Measurements from ENCODE around the gene SLC7A4.

GRCh38 chr22:21073482-21073881 is 41.1 kb upstream of the SLC7A4 start:
- TF ChIP-seq, protein P1, sequence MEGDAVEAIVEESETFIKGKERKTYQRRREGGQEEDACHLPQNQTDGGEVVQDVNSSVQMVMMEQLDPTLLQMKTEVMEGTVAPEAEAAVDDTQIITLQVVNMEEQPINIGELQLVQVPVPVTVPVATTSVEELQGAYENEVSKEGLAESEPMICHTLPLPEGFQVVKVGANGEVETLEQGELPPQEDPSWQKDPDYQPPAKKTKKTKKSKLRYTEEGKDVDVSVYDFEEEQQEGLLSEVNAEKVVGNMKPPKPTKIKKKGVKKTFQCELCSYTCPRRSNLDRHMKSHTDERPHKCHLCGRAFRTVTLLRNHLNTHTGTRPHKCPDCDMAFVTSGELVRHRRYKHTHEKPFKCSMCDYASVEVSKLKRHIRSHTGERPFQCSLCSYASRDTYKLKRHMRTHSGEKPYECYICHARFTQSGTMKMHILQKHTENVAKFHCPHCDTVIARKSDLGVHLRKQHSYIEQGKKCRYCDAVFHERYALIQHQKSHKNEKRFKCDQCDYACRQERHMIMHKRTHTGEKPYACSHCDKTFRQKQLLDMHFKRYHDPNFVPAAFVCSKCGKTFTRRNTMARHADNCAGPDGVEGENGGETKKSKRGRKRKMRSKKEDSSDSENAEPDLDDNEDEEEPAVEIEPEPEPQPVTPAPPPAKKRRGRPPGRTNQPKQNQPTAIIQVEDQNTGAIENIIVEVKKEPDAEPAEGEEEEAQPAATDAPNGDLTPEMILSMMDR (IDR thresholded peaks at IDR 0.05 in 2 of 3, conservative IDR thresholded peaks at IDR 0.05 in 1 of 3; ENCODE audit: borderline replicate concordance in 1 of 3, insufficient read depth in 1 of 3, low read depth in 2 of 3, low read length in 2 of 3) = no peak
- TF ChIP-seq EZH2phosphoT487 (IDR thresholded peaks at IDR 0.05; ENCODE audit: borderline replicate concordance) = no peak
- TF ChIP-seq ZFX (IDR thresholded peaks at IDR 0.05) = no peak
- no peak for TF ChIP-seq SP1 (IDR thresholded peaks at IDR 0.05; ENCODE audit: low read depth)
- TF ChIP-seq, protein P2, sequence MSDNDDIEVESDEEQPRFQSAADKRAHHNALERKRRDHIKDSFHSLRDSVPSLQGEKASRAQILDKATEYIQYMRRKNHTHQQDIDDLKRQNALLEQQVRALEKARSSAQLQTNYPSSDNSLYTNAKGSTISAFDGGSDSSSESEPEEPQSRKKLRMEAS (IDR thresholded peaks at IDR 0.05) = no peak
- TF ChIP-seq, protein P3, sequence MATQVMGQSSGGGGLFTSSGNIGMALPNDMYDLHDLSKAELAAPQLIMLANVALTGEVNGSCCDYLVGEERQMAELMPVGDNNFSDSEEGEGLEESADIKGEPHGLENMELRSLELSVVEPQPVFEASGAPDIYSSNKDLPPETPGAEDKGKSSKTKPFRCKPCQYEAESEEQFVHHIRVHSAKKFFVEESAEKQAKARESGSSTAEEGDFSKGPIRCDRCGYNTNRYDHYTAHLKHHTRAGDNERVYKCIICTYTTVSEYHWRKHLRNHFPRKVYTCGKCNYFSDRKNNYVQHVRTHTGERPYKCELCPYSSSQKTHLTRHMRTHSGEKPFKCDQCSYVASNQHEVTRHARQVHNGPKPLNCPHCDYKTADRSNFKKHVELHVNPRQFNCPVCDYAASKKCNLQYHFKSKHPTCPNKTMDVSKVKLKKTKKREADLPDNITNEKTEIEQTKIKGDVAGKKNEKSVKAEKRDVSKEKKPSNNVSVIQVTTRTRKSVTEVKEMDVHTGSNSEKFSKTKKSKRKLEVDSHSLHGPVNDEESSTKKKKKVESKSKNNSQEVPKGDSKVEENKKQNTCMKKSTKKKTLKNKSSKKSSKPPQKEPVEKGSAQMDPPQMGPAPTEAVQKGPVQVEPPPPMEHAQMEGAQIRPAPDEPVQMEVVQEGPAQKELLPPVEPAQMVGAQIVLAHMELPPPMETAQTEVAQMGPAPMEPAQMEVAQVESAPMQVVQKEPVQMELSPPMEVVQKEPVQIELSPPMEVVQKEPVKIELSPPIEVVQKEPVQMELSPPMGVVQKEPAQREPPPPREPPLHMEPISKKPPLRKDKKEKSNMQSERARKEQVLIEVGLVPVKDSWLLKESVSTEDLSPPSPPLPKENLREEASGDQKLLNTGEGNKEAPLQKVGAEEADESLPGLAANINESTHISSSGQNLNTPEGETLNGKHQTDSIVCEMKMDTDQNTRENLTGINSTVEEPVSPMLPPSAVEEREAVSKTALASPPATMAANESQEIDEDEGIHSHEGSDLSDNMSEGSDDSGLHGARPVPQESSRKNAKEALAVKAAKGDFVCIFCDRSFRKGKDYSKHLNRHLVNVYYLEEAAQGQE (IDR thresholded peaks at IDR 0.05; ENCODE audit: low read depth) = no peak
- no peak for TF ChIP-seq TCF7L2 (IDR thresholded peaks at IDR 0.05; ENCODE audit: borderline replicate concordance, extremely low read depth, insufficient read depth, insufficient read length)
- no peak for TF ChIP-seq CEBPB (IDR thresholded peaks at IDR 0.05; ENCODE audit: low read depth)
- no peak for TF ChIP-seq JUND (IDR thresholded peaks at IDR 0.05)
- no peak for TF ChIP-seq SRF (IDR thresholded peaks at IDR 0.05; ENCODE audit: low read depth)
- no peak for TF ChIP-seq POLR2AphosphoS5 (IDR thresholded peaks at IDR 0.05; ENCODE audit: low read depth, low read length)
- TF ChIP-seq SIN3A (IDR thresholded peaks at IDR 0.05; ENCODE audit: low read depth) = no peak
- no peak for TF ChIP-seq POLR2A (IDR thresholded peaks at IDR 0.05; ENCODE audit: borderline replicate concordance, extremely low read depth, insufficient read depth, insufficient read length)
- no peak for TF ChIP-seq EZH2 (IDR thresholded peaks at IDR 0.05)
